ENCODE data around the gene ZNF280A. TPM values are rescaled to one million over a fixed set of nuclear protein-coding genes. Genes with fewer than 3 reads are reported as not detected.

The ZNF280A gene
- total RNA-seq (2022; extraction: Qiagen RNA extraction; ENCODE audit: low read depth): 3.1 to 3.8 TPM (median 3.5 TPM) in 5 replicates

GRCh38 chr22:22520020-22520656, at the start of gene ZNF280A:
Gene ZNF280A, minus strand, starts transcription at chr22:22520270. Its CDS starts 4,640 bp downstream, at chr22:22515630.

GRCh38 chr22:22558972-22559603, 39.0 kb upstream of the ZNF280A start, which contains the start of gene PRAME:
Gene PRAME, minus strand, starts transcription at chr22:22559265. Its CDS starts 2,433 bp downstream, at chr22:22556832.

GRCh38 chr22:22508274-22509176, 11.5 kb downstream of the ZNF280A start, which contains the start of gene ZNF280B:
Gene ZNF280B, minus strand, starts transcription at chr22:22508742. Its CDS starts 19,344 bp downstream, at chr22:22489398.

Other genes starting within 250 kb of the ZNF280A start
- 1.0 to 1.7 TPM (median 1.5 TPM) in 5 replicates for gene ZNF280B, start 11.5 kb downstream of the ZNF280A start, total RNA-seq (2022; extraction: Qiagen RNA extraction; ENCODE audit: low read depth)
- gene PRAME, start 39.0 kb upstream of the ZNF280A start, total RNA-seq (2022; extraction: Qiagen RNA extraction; ENCODE audit: low read depth): 88.1 to 103 TPM (median 99.3 TPM) in 5 replicates
- gene GGTLC2, start 124.3 kb upstream of the ZNF280A start, total RNA-seq (2022; extraction: Qiagen RNA extraction; ENCODE audit: low read depth): not detected in 5 replicates